MM.1S (cell line): ENCODE data around the gene ACVR1.

Experiments
- DNase-seq: peaks from one replicate; pipeline ENCODE4 v3.0.0-alpha.2; 2015
- H2AFZ ChIP-seq: fragments of 300-600 bp; sonication (generic); 2 replicates; pipeline ENCODE4 v1.6.0; 2016; ENCODE audit warnings: antibody characterized with exemption, low read length
- H3F3A ChIP-seq: fragments of 300-600 bp; sonication (generic); 2 replicates; pipeline ENCODE4 v1.6.1; 2016; ENCODE audit warnings: mild to moderate bottlenecking, antibody characterized with exemption, low read length, moderate library complexity, mixed read lengths; ENCODE audit not compliant: insufficient read depth
- H3K27ac ChIP-seq: fragments of 300-600 bp; sonication (generic); 2 replicates; pipeline ENCODE4 v1.5.1; 2016; ENCODE audit warnings: mild to moderate bottlenecking, low read length
- H3K27me3 ChIP-seq: fragments of 300-600 bp; sonication (generic); replicated peaks from 2 replicates; pipeline ENCODE4 v1.6.0; 2016; ENCODE audit warnings: low read length; ENCODE audit not compliant: insufficient read depth
- H3K36me3 ChIP-seq: fragments of 300-600 bp; sonication (generic); replicated peaks from 2 replicates; pipeline ENCODE4 v1.6.1; 2016; ENCODE audit warnings: mild to moderate bottlenecking, low read length, mixed read lengths; ENCODE audit not compliant: insufficient read depth
- H3K4me1 ChIP-seq: fragments of 300-600 bp; sonication (generic); 2 replicates; pipeline ENCODE4 v1.6.1; 2016; ENCODE audit warnings: low read length, mixed read lengths
- H3K4me2 ChIP-seq: fragments of 300-600 bp; sonication (generic); 2 replicates; pipeline ENCODE4 v1.6.0; 2016; ENCODE audit warnings: low read depth, low read length
- H3K4me3 ChIP-seq: fragments of 300-600 bp; sonication (generic); 2 replicates; pipeline ENCODE4 v1.5.1; 2016; ENCODE audit warnings: low read length, mixed read lengths
- H3K79me2 ChIP-seq: fragments of 300-600 bp; sonication (generic); 2 replicates; pipeline ENCODE4 v1.6.1; 2016; ENCODE audit warnings: mixed run types, low read length, mixed read lengths
- H3K9ac ChIP-seq: fragments of 300-600 bp; sonication (generic); 2 replicates; pipeline ENCODE4 v1.6.1; 2016; ENCODE audit warnings: low read length, mixed read lengths
- H3K9me2 ChIP-seq: fragments of 300-600 bp; sonication (generic); replicated peaks from 2 replicates; pipeline ENCODE4 v1.6.1; 2016; ENCODE audit warnings: mild to moderate bottlenecking, low read length, mixed read lengths; ENCODE audit not compliant: insufficient read depth
- H3K9me3 ChIP-seq: fragments of 300-600 bp; sonication (generic); replicated peaks from 2 replicates; pipeline ENCODE4 v1.6.1; 2016; ENCODE audit warnings: mild to moderate bottlenecking, low read length, mixed read lengths; ENCODE audit not compliant: insufficient read depth
- H4K20me1 ChIP-seq: fragments of 300-600 bp; sonication (generic); 2 replicates; pipeline ENCODE4 v1.6.1; 2016; ENCODE audit warnings: mild to moderate bottlenecking, low read length, moderate library complexity, mixed read lengths; ENCODE audit not compliant: insufficient read depth
- CTCF ChIP-seq: fragments of 300-600 bp; sonication (generic); IDR thresholded peaks from 2 replicates; pipeline ENCODE4 v1.5.1; 2016; ENCODE audit warnings: antibody characterized with exemption, low read length, mixed read lengths
- EZH2 ChIP-seq: fragments of 300-600 bp; sonication (generic); optimal IDR thresholded peaks from 2 replicates; pipeline ENCODE3; 2017; ENCODE audit warnings: low read depth, mild to moderate bottlenecking, antibody characterized with exemption, low read length, mixed read lengths
- EZH2phosphoT487 ChIP-seq: fragments of 300-600 bp; sonication (generic); IDR thresholded peaks from 2 replicates; pipeline ENCODE4 v1.6.1; 2018; ENCODE audit warnings: antibody characterized with exemption, low read length

Gene ACVR1

DNA sequence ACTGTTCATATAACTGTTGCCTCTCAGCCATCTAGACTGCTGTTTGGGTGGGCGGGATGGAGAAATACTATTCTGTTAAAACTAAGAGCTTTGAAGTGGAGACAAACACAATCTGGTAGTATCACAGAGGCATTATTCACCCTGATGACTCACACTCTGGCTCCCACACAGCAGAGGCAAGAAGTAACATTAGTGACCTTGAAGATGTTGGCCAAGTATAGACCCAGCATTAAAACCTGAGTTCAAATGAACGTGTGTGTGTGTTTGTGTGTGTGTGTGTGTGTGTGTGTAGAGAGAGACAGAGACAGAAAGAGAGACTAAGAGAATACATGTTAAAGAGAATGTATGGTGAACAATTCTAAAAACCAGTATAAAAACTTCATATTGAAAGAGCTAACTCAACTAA, 22.5 kb upstream of the ACVR1 start:
- TF ChIP-seq CTCF (no peak), EZH2phosphoT487 (no peak), EZH2 (no peak)
- Histone ChIP-seq H3K9me2 (no peaks in the 10 kb centered on the region), H3K9me3 (no peaks in the 10 kb centered on the region), H3K4me2 (peak overlapping the region; percentile 97), H3K36me3 (no peaks in the 10 kb centered on the region), H3K4me1 (peaks cover 30% of the 10 kb centered on the region), H3K79me2 (no peaks in the 10 kb centered on the region), H2AFZ (peak overlapping the region; percentile 93), H3K27ac (peak overlapping the region; percentile 89), H3K4me3 (peak overlapping the region; percentile 65), H3K27me3 (no peaks in the 10 kb centered on the region), H3F3A (peaks cover 35% of the 10 kb centered on the region), H3K9ac (peak overlapping the region; percentile 46; the same call in 1 of the 2 replicates), H4K20me1 (no peaks in the 10 kb centered on the region)
- DNase-seq = peak; percentile 53

GRCh38 chr2:157897106-157897971, 21.2 kb upstream of the ACVR1 start:
- Histone ChIP-seq H3K4me2 (peak overlapping the region; percentile 97), H3K9me2 (no peaks in the 10 kb centered on the region)

DNA sequence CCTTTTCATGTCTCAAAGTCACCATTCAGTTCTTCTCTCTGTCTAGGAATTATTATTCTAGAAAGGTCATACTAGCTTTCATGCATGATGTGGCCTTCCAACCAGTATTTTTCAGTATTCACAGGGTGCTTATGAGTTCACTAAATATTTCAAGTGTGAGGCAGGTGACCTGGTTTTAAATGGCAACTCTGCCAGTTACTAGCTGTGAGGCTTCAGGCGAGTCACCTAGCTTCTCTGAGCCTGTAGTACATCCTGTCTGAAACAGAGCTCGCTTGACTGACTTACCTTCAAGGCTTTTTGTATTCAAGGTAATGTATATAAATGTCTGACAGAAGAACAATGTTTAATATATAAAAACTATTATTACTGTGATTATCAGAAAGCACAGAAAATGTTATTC, 19.4 kb upstream of the ACVR1 start:
- Histone ChIP-seq H3K4me1 (peaks cover 33% of the 10 kb centered on the region), H3K36me3 (no peaks in the 10 kb centered on the region), H3K27me3 (no peaks in the 10 kb centered on the region), H3F3A (peaks cover 38% of the 10 kb centered on the region), H3K4me2 (no peak overlapping the region), H2AFZ (no peak overlapping the region), H3K79me2 (no peaks in the 10 kb centered on the region), H3K9me2 (no peaks in the 10 kb centered on the region), H3K27ac (no peak overlapping the region), H3K4me3 (no peak overlapping the region), H4K20me1 (no peaks in the 10 kb centered on the region), H3K9ac (no peak overlapping the region), H3K9me3 (no peaks in the 10 kb centered on the region)
- TF ChIP-seq EZH2phosphoT487 (no peak), EZH2 (no peak), CTCF (no peak)
- DNase-seq = no peak

More at GRCh38 chr2:157897106-157897971, 21.2 kb upstream of the ACVR1 start:
- Histone ChIP-seq H3K36me3 (no peaks in the 10 kb centered on the region), H3K27ac (peak overlapping the region; percentile 89; the same call in 1 of the 2 replicates), H4K20me1 (no peaks in the 10 kb centered on the region), H3K9me3 (no peaks in the 10 kb centered on the region), H3F3A (peaks cover 38% of the 10 kb centered on the region), H3K4me1 (peaks cover 34% of the 10 kb centered on the region), H2AFZ (peak overlapping the region; percentile 57), H3K9ac (peak overlapping the region; percentile 12; the same call in 1 of the 2 replicates), H3K27me3 (no peaks in the 10 kb centered on the region), H3K79me2 (no peaks in the 10 kb centered on the region), H3K4me3 (peak overlapping the region; percentile 27)
- TF ChIP-seq EZH2phosphoT487 = no peak
- TF ChIP-seq CTCF = no peak
- TF ChIP-seq EZH2 = no peak
- DNase-seq = peak; percentile 79
